Transverse colon (tissue), 4 donors: Measurements from ENCODE around the gene DDX11. TPM values are rescaled to one million over a fixed set of nuclear protein-coding genes. Genes with fewer than 3 reads are reported as not detected.
"Not testable (repeated sequence)": the region's sequence is repeated elsewhere in the genome, so short reads cannot be mapped to it uniquely, and the experiment has no call there.

Experiments used
- DNase-seq: peaks from one replicate; pipeline ENCODE4 v3.0.0-alpha.2; 2019
- H3K27ac ChIP-seq, 4 donors: fragments of 200-600 bp; sonication (generic); 2 replicates each; pipeline ENCODE4 v1.5.1; 2016 to 2018; ENCODE audit warnings: inconsistent platforms in 4 of 4
- H3K27me3 ChIP-seq: fragments of 200-600 bp; sonication (generic); 2 replicates; pipeline ENCODE4 v1.5.1; 2017; ENCODE audit warnings: inconsistent platforms
- H3K36me3 ChIP-seq, 4 donors: fragments of 200-600 bp; sonication (generic); 2 replicates each; pipeline ENCODE4 v1.5.1; 2017 to 2019; ENCODE audit warnings: inconsistent platforms in 4 of 4
- H3K4me1 ChIP-seq, 4 donors: fragments of 200-600 bp; sonication (generic); 2 replicates each; pipeline ENCODE4 v1.5.1; 2017 to 2020; ENCODE audit warnings: inconsistent platforms in 4 of 4
- H3K4me3 ChIP-seq, 4 donors: fragments of 200-600 bp; sonication (generic); 1 replicate in 1 of 4; 2 replicates in 3 of 4; pipeline versions ENCODE4 v1.5.1 to v1.6.1; 2017 to 2019; ENCODE audit warnings: inconsistent platforms in 4 of 4
- H3K9me3 ChIP-seq, 2 donors: fragments of 200-600 bp; sonication (generic); 2 replicates each; pipeline ENCODE4 v1.5.1; 2017 to 2019; ENCODE audit warnings: inconsistent platforms in 2 of 2
- EP300 ChIP-seq: sonication (generic); formaldehyde crosslinking; IDR thresholded peaks from one replicate; pipeline ENCODE4 v1.6.1; 2017; ENCODE audit warnings: antibody characterized with exemption, low read depth
- POLR2A ChIP-seq: fragments of 450-650 bp; IDR thresholded peaks from one replicate; pipeline ENCODE4 v1.6.1; 2016; ENCODE audit warnings: antibody characterized with exemption, mild to moderate bottlenecking, moderate library complexity
- POLR2AphosphoS5 ChIP-seq, 3 donors: sonication (generic); formaldehyde crosslinking; IDR thresholded peaks; one replicate each; pipeline ENCODE4 v1.6.1; 2016; ENCODE audit warnings: antibody characterized with exemption in 3 of 3
- WGBS, 2 donors: methylation state at CpG; one replicate each; pipeline ENCODE4 v1.1.5; 2018; ENCODE audit warnings: low coverage in 1 of 2; 5-methylcytosine and 5-hydroxymethylcytosine counted together
- in situ Hi-C, 4 donors: fragments of 200-750 bp; cut with MboI; loops; one replicate each; pipeline versions ENCODE4 v1.15.0 to v1.15.1; 2017; ENCODE audit warnings: low sequenced_read_pairs in 3 of 4, low pct_ligation_motif_present in 1 of 4, low pct_unique_long_range_greater_than_20kb in 1 of 4
- intact Hi-C: fragments of 100-400 bp; cut with DNase I; formaldehyde crosslinking; loops from one replicate; pipeline ENCODE4 v1.15.1; 2023; ENCODE audit warnings: low total_unique reads
- total RNA-seq, 4 donors: library from RNA; depleted of rRNA; stranded (reverse); fragments of >200 nt; gene quantifications; one replicate each; pipeline ENCODE4 v1.1.0, GENCODE V29; 2016
- TF ChIP-seq, protein P1 (sequence below), 5 experiments: fragments of 200-600 bp in 3 of 5; fragments of 450-650 bp in 2 of 5; sonication (generic) in 3 of 5; IDR thresholded peaks; 1 replicate in 2 of 5; 2 replicates in 3 of 5; pipeline ENCODE4 v1.5.1; 2016 to 2017; ENCODE audit warnings: antibody characterized with exemption in 5 of 5, inconsistent platforms in 3 of 5, mild to moderate bottlenecking in 2 of 5, moderate library complexity in 1 of 5

Gene DDX11
- total RNA-seq, 4 donors from 2014 or later: 28.6 to 161 (median 46.5) TPM

DNA sequence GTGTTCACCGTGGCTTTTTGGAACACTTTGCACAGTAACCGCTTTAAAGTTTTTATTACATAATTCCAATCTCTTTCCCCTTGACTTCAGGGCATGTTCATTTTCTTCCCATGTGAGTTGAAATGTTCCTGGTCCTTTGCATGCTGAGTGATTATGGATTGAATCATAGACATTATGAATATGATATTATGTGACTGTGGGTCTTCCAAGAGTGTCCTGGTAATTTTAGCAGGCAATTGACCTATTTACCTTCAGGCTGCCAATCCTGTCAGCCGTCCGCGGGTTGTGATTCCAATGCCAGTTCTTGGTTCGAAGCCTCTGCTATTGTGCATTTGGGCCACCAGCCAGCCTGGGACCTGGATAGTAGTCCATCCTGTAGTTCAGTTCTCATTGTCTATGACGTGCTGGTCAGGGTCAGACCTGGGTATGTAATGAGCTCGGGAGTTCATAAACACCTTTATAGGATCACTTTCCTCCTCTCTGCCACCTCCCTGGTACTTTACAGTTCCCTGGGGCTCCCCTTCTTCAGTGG, 32.6 kb upstream of the DDX11 start:
- Histone ChIP-seq H3K27ac (no peak overlapping the region), H3K9me3 (no peaks in the 10 kb centered on the region), H3K27me3 (no peaks in the 10 kb centered on the region), H3K4me1 (no peaks in the 10 kb centered on the region), H3K4me3 (no peak overlapping the region), H3K36me3 (no peaks in the 10 kb centered on the region)
- TF ChIP-seq POLR2AphosphoS5 (IDR thresholded peaks at IDR 0.05): no peak
- no peak for TF ChIP-seq EP300
- TF ChIP-seq, protein P1, sequence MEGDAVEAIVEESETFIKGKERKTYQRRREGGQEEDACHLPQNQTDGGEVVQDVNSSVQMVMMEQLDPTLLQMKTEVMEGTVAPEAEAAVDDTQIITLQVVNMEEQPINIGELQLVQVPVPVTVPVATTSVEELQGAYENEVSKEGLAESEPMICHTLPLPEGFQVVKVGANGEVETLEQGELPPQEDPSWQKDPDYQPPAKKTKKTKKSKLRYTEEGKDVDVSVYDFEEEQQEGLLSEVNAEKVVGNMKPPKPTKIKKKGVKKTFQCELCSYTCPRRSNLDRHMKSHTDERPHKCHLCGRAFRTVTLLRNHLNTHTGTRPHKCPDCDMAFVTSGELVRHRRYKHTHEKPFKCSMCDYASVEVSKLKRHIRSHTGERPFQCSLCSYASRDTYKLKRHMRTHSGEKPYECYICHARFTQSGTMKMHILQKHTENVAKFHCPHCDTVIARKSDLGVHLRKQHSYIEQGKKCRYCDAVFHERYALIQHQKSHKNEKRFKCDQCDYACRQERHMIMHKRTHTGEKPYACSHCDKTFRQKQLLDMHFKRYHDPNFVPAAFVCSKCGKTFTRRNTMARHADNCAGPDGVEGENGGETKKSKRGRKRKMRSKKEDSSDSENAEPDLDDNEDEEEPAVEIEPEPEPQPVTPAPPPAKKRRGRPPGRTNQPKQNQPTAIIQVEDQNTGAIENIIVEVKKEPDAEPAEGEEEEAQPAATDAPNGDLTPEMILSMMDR (IDR thresholded peaks at IDR 0.05): no peak
- no peak for TF ChIP-seq POLR2A
- in situ Hi-C loops: no loop called here
- no peak for DNase-seq
- WGBS, 2 donors: 87 to 94% methylated on average over 2 to 8 of the region's 8 CpGs
- intact Hi-C loops: no loop called here

DNA sequence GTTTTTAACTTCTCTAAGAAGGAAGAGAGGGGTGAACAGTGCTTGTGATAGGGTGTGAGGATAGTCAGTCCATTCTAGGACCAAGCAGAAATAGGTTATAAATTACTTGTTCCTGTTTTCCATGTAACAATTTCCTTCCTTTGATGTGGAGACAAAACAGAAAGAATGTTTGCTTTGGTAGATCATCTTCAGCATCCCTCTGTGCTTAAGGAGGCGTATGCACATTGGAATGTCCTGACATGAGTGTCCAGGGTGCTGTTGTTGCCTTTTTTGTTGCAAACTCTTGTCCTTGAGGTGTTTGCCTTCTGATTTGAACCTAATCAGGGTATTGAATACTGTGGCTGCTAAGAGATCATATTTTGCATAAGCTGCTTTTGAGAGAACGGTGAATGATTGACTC, 23.5 kb upstream of the DDX11 start:
- H3K36me3 ChIP-seq, H3K4me3 ChIP-seq, in situ Hi-C loops, intact Hi-C loops, H3K9me3 ChIP-seq, DNase-seq, H3K27ac ChIP-seq, H3K27me3 ChIP-seq, H3K4me1 ChIP-seq: not testable (repeated sequence)
- 83 to 95% methylated on average over 1 to 2 of the region's 2 CpGs for WGBS, 2 donors

DNA sequence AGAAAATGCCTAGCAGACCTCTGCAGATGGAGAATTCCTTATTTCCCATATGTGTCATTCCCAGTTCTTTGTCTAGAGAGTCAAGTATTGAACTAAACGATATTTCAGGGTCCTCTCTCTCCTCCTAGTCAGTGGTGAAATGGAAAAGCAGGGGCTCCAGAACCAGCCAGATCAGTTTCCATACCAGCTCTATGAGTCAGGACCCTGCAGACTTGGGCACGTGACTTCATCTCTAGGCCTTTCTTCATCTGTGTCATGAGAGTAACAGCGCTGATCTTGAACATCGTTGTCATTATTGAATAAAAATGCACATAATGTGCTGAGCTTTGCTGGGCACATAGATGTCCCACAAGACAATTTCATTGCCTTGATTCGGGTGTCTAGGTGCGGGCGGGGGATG, 23.1 kb upstream of the DDX11 start:
- DNase-seq, H3K9me3 ChIP-seq, H3K27me3 ChIP-seq, H3K4me1 ChIP-seq, in situ Hi-C loops, H3K36me3 ChIP-seq, H3K4me3 ChIP-seq, intact Hi-C loops, H3K27ac ChIP-seq: not testable (repeated sequence)
- WGBS, 2 donors: 97% methylated on average over 7 of the region's 7 CpGs; no CpG with 5 or more reads in 1 of the 2 donors

DNA sequence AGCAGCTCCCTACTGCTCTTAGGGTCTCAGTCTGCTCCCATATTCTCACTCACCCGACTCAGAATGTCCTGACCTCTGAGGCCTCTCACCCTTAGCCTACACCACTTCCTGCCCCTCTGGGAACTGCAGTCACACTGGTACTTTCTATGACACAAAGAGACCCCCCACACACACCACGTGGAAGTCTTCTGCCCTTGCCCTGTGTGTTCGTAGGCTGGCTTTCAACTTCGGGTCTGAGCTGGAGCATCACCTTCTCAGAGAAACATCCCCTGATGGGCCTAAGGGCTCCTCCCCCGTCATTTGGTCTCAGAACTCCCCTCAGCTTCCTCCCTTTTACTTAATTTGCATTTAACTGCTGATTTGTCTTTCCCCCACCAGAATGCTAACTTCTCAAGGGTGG, 22.0 kb upstream of the DDX11 start:
- intact Hi-C loops, DNase-seq, H3K4me1 ChIP-seq, H3K4me3 ChIP-seq, H3K36me3 ChIP-seq, H3K27ac ChIP-seq, H3K27me3 ChIP-seq, H3K9me3 ChIP-seq, in situ Hi-C loops: not testable (repeated sequence)
- 49 to 80% methylated on average over 1 to 5 of the region's 5 CpGs for WGBS, 2 donors

DNA sequence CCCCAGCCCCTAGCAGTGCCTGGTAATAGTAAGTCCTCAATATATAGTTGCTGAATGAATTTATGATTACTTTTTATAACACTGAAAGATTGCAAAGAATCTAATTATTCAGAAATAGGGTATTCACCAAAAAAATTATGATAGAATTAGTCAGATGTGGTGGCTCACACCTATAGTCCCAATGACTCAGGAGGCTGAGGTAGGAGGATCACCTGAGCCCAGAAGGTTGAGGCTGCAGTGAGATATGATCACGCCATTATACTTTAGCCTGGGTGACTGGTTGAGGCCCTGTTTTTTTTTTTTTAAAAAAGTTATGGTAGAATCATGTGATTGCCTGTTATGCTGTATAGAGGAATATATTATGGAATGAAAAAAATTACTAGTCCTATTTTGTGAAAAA, 21.5 kb upstream of the DDX11 start:
- H3K27me3 ChIP-seq, in situ Hi-C loops, H3K4me1 ChIP-seq, intact Hi-C loops, H3K9me3 ChIP-seq, DNase-seq, H3K36me3 ChIP-seq, H3K27ac ChIP-seq, H3K4me3 ChIP-seq: not testable (repeated sequence)
- 90 to 97% methylated on average over 1 of the region's 1 CpG for WGBS, 2 donors

DNA sequence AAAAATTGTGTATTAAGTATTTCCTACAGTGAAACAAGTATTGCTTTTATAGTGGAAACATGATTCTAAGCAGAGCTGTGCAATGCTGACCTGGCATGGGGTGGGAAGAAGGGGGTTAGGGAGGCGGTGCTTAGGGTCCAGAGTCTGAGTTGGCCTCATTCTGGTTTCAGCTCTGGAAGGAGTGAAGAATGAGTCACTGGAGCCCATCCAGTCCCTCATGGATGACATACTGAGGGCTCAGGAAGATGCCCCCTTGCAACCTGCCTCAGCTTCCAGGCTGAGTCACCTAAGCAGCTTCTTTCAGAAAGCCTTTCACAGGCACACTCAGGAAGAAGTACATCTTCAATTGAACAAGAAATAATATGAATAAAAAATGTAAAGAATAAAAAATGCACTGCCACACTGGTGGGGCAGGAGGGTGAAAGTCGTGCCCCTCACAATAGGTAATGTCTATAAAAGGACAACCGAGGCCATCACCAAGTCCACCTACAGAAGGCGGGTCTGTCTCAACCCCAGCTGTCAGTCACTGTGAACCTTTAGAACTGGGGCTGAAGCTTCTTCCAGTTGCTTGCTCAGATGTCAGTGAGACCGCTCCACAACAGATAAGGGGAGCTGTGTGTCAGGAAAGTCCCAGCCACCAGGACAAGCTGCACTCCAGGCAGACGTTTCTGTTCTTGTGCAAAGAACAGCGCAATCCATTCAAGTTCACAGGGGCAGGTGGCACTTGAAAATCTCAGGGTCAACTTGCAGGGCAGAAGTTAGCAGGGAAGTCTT, 20.8 kb upstream of the DDX11 start:
- H3K9me3 ChIP-seq, H3K27me3 ChIP-seq, H3K36me3 ChIP-seq, H3K4me3 ChIP-seq, H3K4me1 ChIP-seq, DNase-seq, intact Hi-C loops, H3K27ac ChIP-seq, in situ Hi-C loops: not testable (repeated sequence)
- 80 to 92% methylated on average over 4 to 7 of the region's 7 CpGs for WGBS, 2 donors

DNA sequence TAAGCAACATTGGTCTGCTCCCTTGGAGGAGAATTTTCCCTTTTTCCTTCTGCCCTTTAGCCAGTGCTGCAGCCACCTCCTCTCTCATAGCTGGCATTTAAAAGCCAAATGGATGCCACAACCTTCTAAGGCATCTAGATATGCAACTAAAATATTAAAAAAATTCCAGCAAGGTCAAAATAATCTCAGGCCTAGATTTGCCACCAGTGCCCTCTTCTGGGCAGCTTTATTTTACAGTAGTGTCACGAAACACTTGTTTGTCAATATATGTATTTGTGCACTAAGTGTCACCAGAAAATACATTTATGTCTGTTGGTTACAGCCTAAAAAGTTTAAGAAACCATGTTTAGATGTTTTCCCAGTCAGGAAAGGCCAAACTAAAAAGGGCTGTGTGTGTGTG, 19.7 kb upstream of the DDX11 start:
- 77% methylated on average over 1 of the region's 1 CpG; no CpG with 5 or more reads in 1 of the 2 donors for WGBS, 2 donors
- intact Hi-C loops, in situ Hi-C loops, H3K27me3 ChIP-seq, H3K27ac ChIP-seq, DNase-seq, H3K9me3 ChIP-seq, H3K36me3 ChIP-seq, H3K4me1 ChIP-seq, H3K4me3 ChIP-seq: not testable (repeated sequence)
